H1 (cell line): ENCODE measurements around the gene CERCAM.

Experiments
- CEBPB ChIP-seq: IDR thresholded peaks from 2 replicates; pipeline ENCODE4 v1.6.1; 2012; ENCODE audit warnings: low read depth, low read length
- EZH2 ChIP-seq: fragments of 200-600 bp; sonication (generic); IDR thresholded peaks from 2 replicates; pipeline ENCODE4 v1.7.1; 2012; ENCODE audit warnings: low read depth, mild to moderate bottlenecking, moderate library complexity, low read length, inconsistent platforms; ENCODE audit not compliant: severe bottlenecking

GRCh38 chr9:128424268-128424780 is 3.7 kb downstream of the CERCAM start:
- TF ChIP-seq EZH2 = no peak
- no peak for TF ChIP-seq CEBPB
